ENCODE measurements around the gene GUSB.

DNA sequence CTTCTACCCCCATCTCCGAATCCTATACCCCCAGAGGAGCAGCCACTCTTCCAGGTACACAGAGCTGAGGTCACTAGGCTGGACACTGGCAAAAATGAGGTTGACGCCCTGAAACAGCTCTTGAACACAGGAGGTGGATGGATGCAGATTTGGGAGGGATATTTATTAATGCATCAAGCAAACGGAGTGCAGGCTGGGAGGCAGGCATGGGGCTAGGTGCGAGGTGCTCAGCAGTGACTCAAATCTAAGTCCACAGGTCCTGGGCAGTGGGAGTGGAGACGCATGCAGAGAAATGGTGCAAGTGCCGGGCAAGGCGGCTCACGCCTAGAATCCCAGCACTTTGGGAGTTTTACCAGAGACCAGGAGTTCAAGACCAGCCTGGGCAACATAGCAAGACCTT is 11.0 kb downstream of the GUSB start:
- TF ChIP-seq EZH2 (IDR thresholded peaks at IDR 0.05; ENCODE audit: borderline replicate concordance, low read depth, low read length, severe bottlenecking), result no peak
- TF ChIP-seq, protein P1, sequence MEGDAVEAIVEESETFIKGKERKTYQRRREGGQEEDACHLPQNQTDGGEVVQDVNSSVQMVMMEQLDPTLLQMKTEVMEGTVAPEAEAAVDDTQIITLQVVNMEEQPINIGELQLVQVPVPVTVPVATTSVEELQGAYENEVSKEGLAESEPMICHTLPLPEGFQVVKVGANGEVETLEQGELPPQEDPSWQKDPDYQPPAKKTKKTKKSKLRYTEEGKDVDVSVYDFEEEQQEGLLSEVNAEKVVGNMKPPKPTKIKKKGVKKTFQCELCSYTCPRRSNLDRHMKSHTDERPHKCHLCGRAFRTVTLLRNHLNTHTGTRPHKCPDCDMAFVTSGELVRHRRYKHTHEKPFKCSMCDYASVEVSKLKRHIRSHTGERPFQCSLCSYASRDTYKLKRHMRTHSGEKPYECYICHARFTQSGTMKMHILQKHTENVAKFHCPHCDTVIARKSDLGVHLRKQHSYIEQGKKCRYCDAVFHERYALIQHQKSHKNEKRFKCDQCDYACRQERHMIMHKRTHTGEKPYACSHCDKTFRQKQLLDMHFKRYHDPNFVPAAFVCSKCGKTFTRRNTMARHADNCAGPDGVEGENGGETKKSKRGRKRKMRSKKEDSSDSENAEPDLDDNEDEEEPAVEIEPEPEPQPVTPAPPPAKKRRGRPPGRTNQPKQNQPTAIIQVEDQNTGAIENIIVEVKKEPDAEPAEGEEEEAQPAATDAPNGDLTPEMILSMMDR (IDR thresholded peaks at IDR 0.05; ENCODE audit: borderline replicate concordance, extremely low read depth, low read length, poor library complexity, severe bottlenecking), result no peak
